Neural progenitor cell (in vitro differentiated cells): ENCODE results near the gene SDS. TPM values are rescaled to one million over a fixed set of nuclear protein-coding genes. Genes with fewer than 3 reads are reported as not detected.

Experiments
- DNase-seq: peaks from one replicate; pipeline ENCODE4 v3.0.0-alpha.2; 2016; ENCODE audit warnings: low spot score
- H2AFZ ChIP-seq: fragments of 200-600 bp; sonication (generic); replicated peaks from 2 replicates; pipeline ENCODE4 v1.6.1; 2016; ENCODE audit warnings: antibody characterized with exemption
- H3F3A ChIP-seq: fragments of 200-600 bp; sonication (generic); 2 replicates; pipeline ENCODE4 v1.6.1; 2016; ENCODE audit warnings: antibody characterized with exemption, low read depth
- H3K27ac ChIP-seq: fragments of 200-600 bp; sonication (generic); 2 replicates; pipeline ENCODE4 v1.5.1; 2016; ENCODE audit warnings: mild to moderate bottlenecking
- H3K27me3 ChIP-seq: fragments of 200-600 bp; sonication (generic); 2 replicates; pipeline ENCODE4 v1.6.1; 2016; ENCODE audit warnings: mild to moderate bottlenecking, moderate library complexity
- H3K36me3 ChIP-seq: fragments of 200-600 bp; sonication (generic); 2 replicates; pipeline ENCODE4 v1.5.1; 2016
- H3K4me1 ChIP-seq: fragments of 200-600 bp; sonication (generic); 2 replicates; pipeline ENCODE4 v1.6.1; 2016; ENCODE audit warnings: mixed run types
- H3K4me2 ChIP-seq: fragments of 200-600 bp; sonication (generic); 2 replicates; pipeline ENCODE4 v1.6.1; 2016
- H3K4me3 ChIP-seq: fragments of 200-600 bp; sonication (generic); 2 replicates; pipeline ENCODE4 v1.5.1; 2016
- H3K79me2 ChIP-seq: fragments of 200-600 bp; sonication (generic); 2 replicates; pipeline ENCODE4 v1.6.1; 2016; ENCODE audit warnings: low read depth
- H3K9ac ChIP-seq: fragments of 200-600 bp; sonication (generic); 2 replicates; pipeline ENCODE4 v1.6.1; 2016
- H3K9me3 ChIP-seq: fragments of 200-600 bp; sonication (generic); 2 replicates; pipeline ENCODE4 v1.5.1; 2016; ENCODE audit warnings: low read depth
- H4K20me1 ChIP-seq: fragments of 200-600 bp; sonication (generic); 2 replicates; pipeline ENCODE4 v1.6.1; 2016; ENCODE audit warnings: low read depth
- H3K27ac Mint-ChIP-seq: 3 replicates; pipeline ENCODE4 v1.8.0; 2021; ENCODE audit warnings: mixed read lengths
- H3K27me3 Mint-ChIP-seq: 2 replicates; pipeline ENCODE4 v1.8.0; 2022; ENCODE audit warnings: low read depth, mild to moderate bottlenecking, inconsistent platforms, moderate library complexity, mixed read lengths; ENCODE audit not compliant: insufficient read depth
- H3K36me3 Mint-ChIP-seq: 3 replicates; pipeline ENCODE4 v1.8.0; 2021; ENCODE audit warnings: mixed read lengths
- H3K4me1 Mint-ChIP-seq: 3 replicates; pipeline ENCODE4 v1.8.0; 2021; ENCODE audit warnings: mixed read lengths
- H3K4me3 Mint-ChIP-seq: 3 replicates; pipeline ENCODE4 v1.8.0; 2021; ENCODE audit warnings: mild to moderate bottlenecking, moderate library complexity, mixed read lengths
- H3K9me3 Mint-ChIP-seq: 3 replicates; pipeline ENCODE4 v1.8.0; 2020; ENCODE audit warnings: mixed read lengths
- EZH2 ChIP-seq: fragments of 200-600 bp; sonication (generic); IDR thresholded peaks from 2 replicates; pipeline ENCODE4 v1.6.1; 2017; ENCODE audit warnings: antibody characterized with exemption, mild to moderate bottlenecking, moderate library complexity
- EZH2phosphoT487 ChIP-seq: fragments of 200-600 bp; sonication (generic); IDR thresholded peaks from 2 replicates; pipeline ENCODE4 v1.6.1; 2017; ENCODE audit warnings: antibody characterized with exemption
- total RNA-seq: library from RNA; depleted of rRNA; stranded (reverse); fragments of >200 nt; gene quantifications from 2 replicates; pipeline ENCODE4 v1.2.3, GENCODE V29; 2015; ENCODE audit warnings: low replicate concordance
- TF ChIP-seq, protein P1 (sequence below): fragments of 200-600 bp; sonication (generic); IDR thresholded peaks from 2 replicates; pipeline ENCODE4 v1.5.1; 2017; ENCODE audit warnings: antibody characterized with exemption, mild to moderate bottlenecking

SDS gene
- total RNA-seq, 1 donor from 2014 or later, result not detected

DNA sequence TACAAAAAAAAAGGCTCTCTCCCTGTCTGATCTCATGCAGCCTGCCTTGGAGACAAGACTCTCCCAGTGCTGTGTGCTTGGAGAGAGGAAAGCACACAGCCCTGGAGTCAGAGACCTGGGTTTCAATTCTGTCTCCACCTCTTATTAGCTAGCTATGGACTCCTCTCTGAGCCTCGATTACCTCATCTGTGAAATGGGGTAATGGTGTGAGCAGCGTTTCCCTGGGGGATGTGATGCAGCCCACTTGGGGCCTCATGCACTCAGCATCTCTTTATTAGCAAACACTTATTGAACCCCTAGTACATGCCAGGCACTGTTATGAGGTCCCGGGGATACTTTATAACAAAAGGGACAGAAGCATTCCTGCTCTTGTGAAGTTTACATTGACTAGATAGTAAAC, 12.5 kb downstream of the SDS start:
- Histone ChIP-seq H3K4me1 (no peaks in the 10 kb centered on the region), H2AFZ (no peak overlapping the region), H4K20me1 (no peaks in the 10 kb centered on the region), H3K27ac (no peak overlapping the region), H3K4me3 (no peak overlapping the region), H3F3A (peaks cover 5% of the 10 kb centered on the region), H3K36me3 (no peaks in the 10 kb centered on the region), H3K4me2 (no peak overlapping the region), H3K9ac (no peak overlapping the region), H3K9me3 (no peaks in the 10 kb centered on the region), H3K27me3 (no peaks in the 10 kb centered on the region), H3K79me2 (no peaks in the 10 kb centered on the region)
- Mint-ChIP-seq H3K27me3 (peaks cover 5% of the 10 kb centered on the region), H3K4me3 (no peak overlapping the region), H3K9me3 (no peaks in the 10 kb centered on the region), H3K36me3 (peaks cover 4% of the 10 kb centered on the region), H3K27ac (no peak overlapping the region), H3K4me1 (no peaks in the 10 kb centered on the region)
- DNase-seq, result no peak
- TF ChIP-seq EZH2phosphoT487, result no peak

DNA sequence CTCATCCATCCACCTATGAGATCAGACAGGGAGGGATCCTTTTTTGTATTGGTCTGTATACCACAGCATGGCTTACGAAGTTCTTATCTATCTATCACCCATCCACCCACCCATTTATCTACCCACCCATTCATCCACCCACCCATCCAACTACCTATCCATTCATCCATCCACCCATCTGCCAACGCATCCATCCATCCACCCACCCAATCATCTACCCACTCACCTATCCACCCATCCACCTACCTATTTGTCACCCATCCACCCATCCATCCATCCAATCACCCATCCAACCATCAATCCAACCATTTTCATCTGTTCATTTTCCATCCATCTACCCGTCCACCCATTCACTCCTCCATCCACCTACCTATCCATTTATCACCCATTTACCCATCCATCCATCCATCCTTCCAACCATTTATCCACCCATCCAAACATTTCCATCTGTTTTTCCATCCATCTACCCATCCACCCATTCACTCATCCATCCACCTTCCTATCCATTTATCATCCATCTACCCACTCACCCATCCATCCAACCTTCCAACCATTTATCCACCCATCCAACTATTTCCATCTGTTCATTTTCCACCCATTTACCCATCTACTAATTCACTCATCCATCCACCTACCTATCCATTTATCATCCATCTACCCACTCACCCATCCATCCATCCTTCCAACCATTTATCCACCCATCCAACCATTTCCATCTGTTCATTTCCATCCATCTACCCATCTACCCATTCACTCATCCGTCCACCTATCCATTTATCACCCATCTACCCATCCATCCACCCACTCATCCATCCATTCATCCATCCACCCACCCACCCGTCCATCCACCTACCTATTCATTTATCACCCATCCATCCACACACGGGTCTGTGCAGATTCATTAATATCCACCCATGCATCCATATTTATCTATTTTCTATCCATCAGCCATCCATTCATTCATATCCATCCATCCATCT, 13.3 kb downstream of the SDS start:
- H3K4me1 Mint-ChIP-seq, result no peaks in the 10 kb centered on the region
- H3K4me3 Mint-ChIP-seq, result no peak overlapping the region
- TF ChIP-seq EZH2phosphoT487, result no peak
- TF ChIP-seq EZH2, result no peak
- TF ChIP-seq, protein P1, sequence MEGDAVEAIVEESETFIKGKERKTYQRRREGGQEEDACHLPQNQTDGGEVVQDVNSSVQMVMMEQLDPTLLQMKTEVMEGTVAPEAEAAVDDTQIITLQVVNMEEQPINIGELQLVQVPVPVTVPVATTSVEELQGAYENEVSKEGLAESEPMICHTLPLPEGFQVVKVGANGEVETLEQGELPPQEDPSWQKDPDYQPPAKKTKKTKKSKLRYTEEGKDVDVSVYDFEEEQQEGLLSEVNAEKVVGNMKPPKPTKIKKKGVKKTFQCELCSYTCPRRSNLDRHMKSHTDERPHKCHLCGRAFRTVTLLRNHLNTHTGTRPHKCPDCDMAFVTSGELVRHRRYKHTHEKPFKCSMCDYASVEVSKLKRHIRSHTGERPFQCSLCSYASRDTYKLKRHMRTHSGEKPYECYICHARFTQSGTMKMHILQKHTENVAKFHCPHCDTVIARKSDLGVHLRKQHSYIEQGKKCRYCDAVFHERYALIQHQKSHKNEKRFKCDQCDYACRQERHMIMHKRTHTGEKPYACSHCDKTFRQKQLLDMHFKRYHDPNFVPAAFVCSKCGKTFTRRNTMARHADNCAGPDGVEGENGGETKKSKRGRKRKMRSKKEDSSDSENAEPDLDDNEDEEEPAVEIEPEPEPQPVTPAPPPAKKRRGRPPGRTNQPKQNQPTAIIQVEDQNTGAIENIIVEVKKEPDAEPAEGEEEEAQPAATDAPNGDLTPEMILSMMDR, result no peak
- Histone ChIP-seq H3K4me2 (no peak overlapping the region), H3K4me1 (no peaks in the 10 kb centered on the region), H3K9ac (no peak overlapping the region), H4K20me1 (no peaks in the 10 kb centered on the region), H3K27me3 (no peaks in the 10 kb centered on the region), H3K79me2 (no peaks in the 10 kb centered on the region), H3K4me3 (no peak overlapping the region), H3K36me3 (no peaks in the 10 kb centered on the region), H3K9me3 (no peaks in the 10 kb centered on the region), H3F3A (peaks cover 5% of the 10 kb centered on the region), H3K27ac (no peak overlapping the region), H2AFZ (no peak overlapping the region)
- no peak for DNase-seq
- no peaks in the 10 kb centered on the region for H3K9me3 Mint-ChIP-seq
- H3K36me3 Mint-ChIP-seq, result peaks cover 5% of the 10 kb centered on the region
- H3K27ac Mint-ChIP-seq, result no peak overlapping the region
- H3K27me3 Mint-ChIP-seq, result peaks cover 4% of the 10 kb centered on the region

DNA sequence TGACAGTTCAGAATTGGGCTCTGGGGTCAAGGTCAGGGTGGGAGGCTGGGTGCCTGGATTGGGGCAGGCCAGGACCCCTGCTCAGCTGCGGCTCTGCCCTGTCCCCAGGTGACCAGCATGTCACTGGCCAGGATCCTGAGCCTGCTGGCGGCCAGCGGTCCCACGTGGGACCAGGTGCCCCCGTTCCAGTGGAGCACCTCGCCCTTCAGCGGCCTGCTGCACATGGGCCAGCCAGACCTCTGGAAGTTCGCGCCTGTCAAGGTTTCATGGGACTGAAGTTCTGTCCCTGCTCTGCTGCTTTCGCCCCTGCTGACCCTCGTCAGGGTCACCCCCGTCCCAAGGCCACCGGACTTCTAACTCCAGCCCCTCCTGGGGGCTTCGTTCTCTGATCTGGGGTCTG, 15.3 kb downstream of the SDS start:
- peaks cover 5% of the 10 kb centered on the region for H3F3A ChIP-seq
- no peaks in the 10 kb centered on the region for H3K4me1 Mint-ChIP-seq
- H2AFZ ChIP-seq, result no peak overlapping the region
- H3K4me3 ChIP-seq, result no peak overlapping the region
- H3K4me1 ChIP-seq, result no peaks in the 10 kb centered on the region
- H3K27ac Mint-ChIP-seq, result no peak overlapping the region
- H3K9ac ChIP-seq, result no peak overlapping the region
- no peaks in the 10 kb centered on the region for H3K27me3 ChIP-seq
- DNase-seq, result no peak
- no peaks in the 10 kb centered on the region for H3K36me3 ChIP-seq
- TF ChIP-seq EZH2, result no peak
- TF ChIP-seq, protein P1, result no peak
- no peak for TF ChIP-seq EZH2phosphoT487
- H3K9me3 Mint-ChIP-seq, result no peaks in the 10 kb centered on the region
- H4K20me1 ChIP-seq, result no peaks in the 10 kb centered on the region
- H3K9me3 ChIP-seq, result no peaks in the 10 kb centered on the region
- no peak overlapping the region for H3K27ac ChIP-seq
- H3K36me3 Mint-ChIP-seq, result peaks cover 14% of the 10 kb centered on the region
- H3K4me2 ChIP-seq, result no peak overlapping the region
- peaks cover 5% of the 10 kb centered on the region for H3K27me3 Mint-ChIP-seq
- H3K79me2 ChIP-seq, result no peaks in the 10 kb centered on the region
- no peak overlapping the region for H3K4me3 Mint-ChIP-seq

DNA sequence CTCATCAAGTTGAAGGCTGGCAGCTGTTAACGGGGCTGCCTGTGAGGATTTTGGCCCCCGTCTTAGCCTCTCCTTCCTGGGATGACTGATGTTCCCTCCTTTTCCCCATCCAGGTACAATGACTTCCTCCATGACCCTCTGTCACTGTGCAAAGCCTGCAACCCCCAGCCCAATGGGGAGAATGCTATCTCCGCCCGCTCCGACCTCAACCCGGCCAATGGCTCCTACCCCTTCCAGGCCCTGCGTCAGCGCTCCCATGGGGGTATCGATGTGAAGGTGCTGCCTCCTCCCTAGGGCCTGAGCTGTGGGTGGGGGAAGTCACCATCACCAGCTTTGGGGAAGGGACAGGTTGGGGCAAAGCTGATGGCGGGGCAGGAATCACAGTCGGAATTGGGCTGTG, 16.1 kb downstream of the SDS start:
- TF ChIP-seq EZH2phosphoT487 (no peak), EZH2 (no peak)
- TF ChIP-seq, protein P1, result no peak
- no peaks in the 10 kb centered on the region for H4K20me1 ChIP-seq
- no peak overlapping the region for H3K9ac ChIP-seq
- peaks cover 5% of the 10 kb centered on the region for H3K27me3 Mint-ChIP-seq
- H3K9me3 Mint-ChIP-seq, result no peaks in the 10 kb centered on the region
- H3K36me3 Mint-ChIP-seq, result peaks cover 14% of the 10 kb centered on the region
- H3F3A ChIP-seq, result peaks cover under 1% of the 10 kb centered on the region
- H3K4me1 ChIP-seq, result no peaks in the 10 kb centered on the region
- H3K36me3 ChIP-seq, result no peaks in the 10 kb centered on the region
- no peak overlapping the region for H3K27ac ChIP-seq
- H3K4me3 Mint-ChIP-seq, result no peak overlapping the region
- H3K4me2 ChIP-seq, result no peak overlapping the region
- H3K9me3 ChIP-seq, result no peaks in the 10 kb centered on the region
- no peaks in the 10 kb centered on the region for H3K27me3 ChIP-seq
- no peak overlapping the region for H2AFZ ChIP-seq
- no peak overlapping the region for H3K4me3 ChIP-seq
- H3K27ac Mint-ChIP-seq, result no peak overlapping the region
- H3K4me1 Mint-ChIP-seq, result no peaks in the 10 kb centered on the region
- no peak for DNase-seq
- H3K79me2 ChIP-seq, result no peaks in the 10 kb centered on the region
